SJCRH30 (cell line): ENCODE measurements around the gene ZG16. TPM values are rescaled to one million over a fixed set of nuclear protein-coding genes. Genes with fewer than 3 reads are reported as not detected.
A peak's percentile ranks its signal among the peaks of the same experiment; 100 is the strongest.
"Not testable (repeated sequence)": the region's sequence is repeated elsewhere in the genome, so short reads cannot be mapped to it uniquely, and the experiment has no call there.

Experiments used
- DNase-seq, 2 experiments: peaks; one replicate each; pipeline ENCODE4 v3.0.0-alpha.2; 2015 to 2020
- H3K27ac ChIP-seq: fragments of 250-450 bp; sonication (Bioruptor Pico); 2 replicates; pipeline ENCODE4 v1.5.1; 2020; ENCODE audit warnings: mild to moderate bottlenecking, moderate library complexity
- H3K27me3 ChIP-seq: fragments of 250-450 bp; sonication (Bioruptor Pico); 2 replicates; pipeline ENCODE4 v1.5.1; 2020; ENCODE audit warnings: mild to moderate bottlenecking, moderate library complexity
- H3K36me3 ChIP-seq: fragments of 250-450 bp; sonication (Bioruptor Pico); 2 replicates; pipeline ENCODE4 v1.5.1; 2020; ENCODE audit warnings: mild to moderate bottlenecking, moderate library complexity
- H3K4me1 ChIP-seq: fragments of 250-450 bp; sonication (Bioruptor Pico); 2 replicates; pipeline ENCODE4 v1.5.1; 2020; ENCODE audit warnings: mild to moderate bottlenecking, moderate library complexity
- H3K4me3 ChIP-seq: fragments of 250-450 bp; sonication (Bioruptor Pico); 2 replicates; pipeline ENCODE4 v1.5.1; 2020; ENCODE audit warnings: mild to moderate bottlenecking, moderate library complexity
- H3K9me3 ChIP-seq: fragments of 250-450 bp; sonication (Bioruptor Pico); replicated peaks from 2 replicates; pipeline ENCODE4 v1.5.1; 2020; ENCODE audit warnings: mild to moderate bottlenecking, moderate library complexity
- total RNA-seq: library from RNA; depleted of rRNA; stranded (reverse); fragments of >200 nt; shearing (Covaris generic); gene quantifications from 2 replicates; pipeline ENCODE4 v1.2.3, GENCODE V29; 2014

ZG16 gene
- total RNA-seq, 1 experiment from 2014 or later = not detected

DNA sequence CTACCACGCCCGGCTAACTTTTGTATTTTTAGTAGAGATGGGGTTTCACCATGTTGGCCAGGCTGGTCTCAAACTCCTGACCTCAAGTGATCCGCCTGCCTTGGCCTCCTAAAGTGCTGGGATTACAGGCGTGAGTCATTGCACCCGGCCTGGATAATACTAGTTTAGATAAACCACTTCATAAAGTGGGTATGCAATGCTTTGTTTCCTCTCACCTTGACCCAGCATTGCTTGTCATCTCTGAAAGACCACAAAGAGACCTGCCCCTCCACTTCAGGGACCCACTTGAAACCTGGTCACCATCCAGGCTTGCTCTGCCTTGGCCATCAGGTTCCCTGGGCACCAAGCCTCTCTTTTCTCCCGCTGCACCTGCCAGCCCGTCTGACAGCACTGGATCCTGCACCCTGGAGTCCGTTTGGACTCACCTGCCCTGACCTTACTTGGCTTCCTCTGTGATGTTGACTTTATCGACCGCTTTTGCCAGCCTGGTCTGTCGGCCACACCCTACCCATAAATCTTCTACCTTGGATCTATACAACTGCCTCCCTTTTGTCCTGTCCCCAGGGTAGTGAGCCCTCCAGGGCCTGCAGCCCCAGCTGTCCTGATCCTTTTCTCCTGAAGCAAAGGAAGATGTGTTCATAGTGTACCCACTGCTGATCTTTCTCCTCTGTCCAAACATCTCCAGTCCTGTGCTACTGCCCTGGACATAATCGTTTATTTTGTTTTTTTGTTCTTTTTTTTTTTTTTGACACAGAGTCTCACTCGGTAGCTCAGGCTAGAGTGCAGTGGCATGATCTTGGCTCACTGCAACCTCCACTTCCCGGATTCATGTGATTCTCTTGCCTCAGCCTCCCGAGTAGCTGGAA, 12.7 kb upstream of the ZG16 start:
- Histone ChIP-seq H3K4me3 (no peak overlapping the region), H3K27ac (no peak overlapping the region), H3K9me3 (no peaks in the 10 kb centered on the region), H3K4me1 (no peaks in the 10 kb centered on the region), H3K27me3 (no peaks in the 10 kb centered on the region), H3K36me3 (no peaks in the 10 kb centered on the region)
- no peak for DNase-seq

GRCh38 chr16:29766571-29766970, 11.5 kb upstream of the ZG16 start:
- Histone ChIP-seq H3K36me3 (no peaks in the 10 kb centered on the region), H3K27ac (no peak overlapping the region), H3K4me1 (no peaks in the 10 kb centered on the region), H3K27me3 (no peaks in the 10 kb centered on the region), H3K9me3 (no peaks in the 10 kb centered on the region), H3K4me3 (no peak overlapping the region)
- DNase-seq = no peak

GRCh38 chr16:29767062-29767461, 11.0 kb upstream of the ZG16 start:
- DNase-seq = no peak
- Histone ChIP-seq H3K36me3 (no peaks in the 10 kb centered on the region), H3K27me3 (no peaks in the 10 kb centered on the region), H3K4me1 (no peaks in the 10 kb centered on the region), H3K27ac (no peak overlapping the region), H3K9me3 (no peaks in the 10 kb centered on the region), H3K4me3 (no peak overlapping the region)

- Histone ChIP-seq H3K4me3 (no peak overlapping the region), H3K4me1 (no peaks in the 10 kb centered on the region), H3K36me3 (no peaks in the 10 kb centered on the region), H3K27ac (no peak overlapping the region), H3K27me3 (no peaks in the 10 kb centered on the region), H3K9me3 (no peaks in the 10 kb centered on the region)
- DNase-seq = no peak
Measured at GRCh38 chr16:29769507-29769906, 8.5 kb upstream of the ZG16 start.

GRCh38 chr16:29770250-29770929, 7.7 kb upstream of the ZG16 start:
- no peaks in the 10 kb centered on the region for H3K9me3 ChIP-seq
- H3K27me3 ChIP-seq = no peaks in the 10 kb centered on the region

GRCh38 chr16:29772330-29772729, 5.7 kb upstream of the ZG16 start:
- H3K36me3 ChIP-seq, H3K4me1 ChIP-seq, H3K9me3 ChIP-seq, DNase-seq, H3K27me3 ChIP-seq, H3K27ac ChIP-seq, H3K4me3 ChIP-seq: not testable (repeated sequence)

More at GRCh38 chr16:29770250-29770929, 7.7 kb upstream of the ZG16 start:
- Histone ChIP-seq H3K4me3 (no peak overlapping the region), H3K36me3 (no peaks in the 10 kb centered on the region), H3K4me1 (no peaks in the 10 kb centered on the region), H3K27ac (no peak overlapping the region)
- no peak for DNase-seq

GRCh38 chr16:29774730-29775129, 3.3 kb upstream of the ZG16 start:
- no peak for DNase-seq
- Histone ChIP-seq H3K36me3 (no peaks in the 10 kb centered on the region), H3K4me1 (peaks cover 7% of the 10 kb centered on the region; the same call in 1 of the 2 replicates), H3K27me3 (no peaks in the 10 kb centered on the region), H3K4me3 (no peak overlapping the region), H3K27ac (no peak overlapping the region), H3K9me3 (no peaks in the 10 kb centered on the region)

DNA sequence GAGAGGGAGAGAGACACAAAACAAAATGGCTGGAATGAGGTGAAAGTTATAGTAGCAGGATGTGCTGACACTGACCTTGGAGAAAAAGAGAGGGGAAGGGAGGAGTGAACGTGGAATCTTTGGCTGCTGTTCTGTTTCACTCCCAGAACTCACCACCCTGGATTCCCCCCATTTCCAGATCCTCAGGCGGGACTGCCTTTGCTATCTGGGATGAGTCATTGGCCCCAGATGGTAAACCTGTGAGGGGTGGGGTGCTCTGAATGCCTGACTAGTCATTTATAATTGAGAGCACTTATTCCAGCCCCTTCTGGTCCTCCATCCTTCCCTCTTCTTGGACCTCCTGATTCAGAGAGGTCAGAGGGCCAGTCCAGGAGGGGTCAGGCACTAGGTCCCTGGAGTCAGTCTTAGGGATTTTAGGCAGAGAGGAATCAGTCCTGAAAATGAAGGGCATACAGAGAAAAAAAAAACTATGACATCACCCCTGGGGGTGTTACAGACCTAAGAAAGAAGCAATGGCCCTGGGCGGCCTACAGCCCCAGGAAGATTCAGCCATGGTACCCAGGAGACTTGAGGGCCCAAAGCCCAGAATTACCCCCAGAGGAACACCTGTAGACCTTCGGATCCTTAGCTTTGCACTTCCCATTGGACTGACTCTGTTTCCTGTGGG, 2.2 kb upstream of the ZG16 start:
- DNase-seq = no peak
- no peaks in the 10 kb centered on the region for H3K9me3 ChIP-seq
- no peaks in the 10 kb centered on the region for H3K36me3 ChIP-seq
- H3K27me3 ChIP-seq = no peaks in the 10 kb centered on the region
- H3K4me3 ChIP-seq = no peak overlapping the region
- H3K27ac ChIP-seq = no peak overlapping the region
- H3K4me1 ChIP-seq = peaks cover 9% of the 10 kb centered on the region; the same call in 1 of the 2 replicates

GRCh38 chr16:29779474-29779873, 1.4 kb downstream of the ZG16 start:
- Histone ChIP-seq H3K4me3 (no peak overlapping the region), H3K4me1 (peaks cover 9% of the 10 kb centered on the region; the same call in 1 of the 2 replicates), H3K27ac (no peak overlapping the region), H3K36me3 (no peaks in the 10 kb centered on the region), H3K27me3 (no peaks in the 10 kb centered on the region), H3K9me3 (no peaks in the 10 kb centered on the region)
- DNase-seq = peak; percentile 29 to 61

DNA sequence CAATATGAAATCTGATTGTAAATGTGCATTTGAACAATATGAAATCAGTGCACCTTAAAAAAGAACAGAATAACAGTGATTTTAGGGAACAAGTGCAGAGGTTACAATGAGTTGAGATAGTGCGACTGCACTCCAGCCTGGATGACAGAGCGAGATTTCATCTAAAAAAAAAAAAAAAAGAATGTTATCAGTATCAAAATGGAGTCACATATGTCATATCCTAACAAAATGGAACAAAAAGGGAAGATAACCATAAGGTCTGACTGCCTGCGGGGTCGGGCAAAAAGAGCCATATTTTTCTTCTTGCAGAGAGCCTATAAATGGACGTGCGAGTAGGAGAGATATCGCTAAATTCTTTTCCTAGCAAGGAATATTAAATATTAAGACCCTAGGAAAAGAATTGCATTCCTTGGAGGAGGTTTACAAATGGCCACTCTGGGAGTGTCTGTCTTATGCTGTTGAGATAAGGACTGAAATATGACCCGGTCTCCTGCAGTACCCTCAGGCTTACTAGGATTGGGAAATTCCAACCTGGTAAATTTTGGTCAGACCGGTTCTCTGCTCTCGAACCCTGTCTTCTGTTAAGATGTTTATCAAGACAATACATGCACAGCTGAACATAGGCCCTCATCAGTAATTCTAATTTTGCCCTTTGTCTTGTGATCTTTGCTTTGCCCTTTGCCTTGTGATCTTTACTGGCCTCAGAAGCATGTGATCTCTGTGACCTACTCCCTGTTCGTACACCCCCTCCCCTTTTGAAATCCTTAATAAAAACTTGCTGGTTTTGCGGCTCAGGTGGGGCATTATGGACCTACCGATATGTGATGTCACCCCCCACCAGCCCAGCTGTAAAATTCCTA, 5.3 kb downstream of the ZG16 start:
- DNase-seq = not testable (repeated sequence)

DNA sequence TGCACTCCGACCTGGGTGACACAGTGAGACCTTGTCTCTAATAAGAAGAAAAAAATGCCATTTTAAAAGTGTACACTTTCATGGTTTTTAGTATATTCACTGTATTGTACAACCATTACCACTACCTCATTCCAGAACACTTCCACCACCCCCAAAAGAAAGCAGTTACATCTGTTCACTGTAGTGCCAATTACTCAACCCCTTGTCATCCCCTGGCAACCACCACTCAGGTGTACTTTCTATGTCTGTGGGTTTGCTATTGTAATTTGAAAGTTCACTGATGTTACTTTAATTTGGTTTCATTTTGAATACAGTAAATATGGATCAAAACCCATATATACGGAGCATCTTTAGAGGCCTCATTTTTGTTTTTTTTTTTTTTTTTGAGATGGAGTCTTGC, 6.1 kb downstream of the ZG16 start:
- Histone ChIP-seq H3K27ac (no peak overlapping the region), H3K27me3 (no peaks in the 10 kb centered on the region), H3K36me3 (no peaks in the 10 kb centered on the region), H3K4me3 (no peak overlapping the region), H3K4me1 (peaks cover 8% of the 10 kb centered on the region; the same call in 1 of the 2 replicates), H3K9me3 (no peaks in the 10 kb centered on the region)
- no peak for DNase-seq

More for the DNA sequence above, 5.3 kb downstream of the ZG16 start:
- H3K9me3 ChIP-seq, H3K4me3 ChIP-seq, H3K27me3 ChIP-seq, H3K36me3 ChIP-seq, H3K27ac ChIP-seq, H3K4me1 ChIP-seq: not testable (repeated sequence)

DNA sequence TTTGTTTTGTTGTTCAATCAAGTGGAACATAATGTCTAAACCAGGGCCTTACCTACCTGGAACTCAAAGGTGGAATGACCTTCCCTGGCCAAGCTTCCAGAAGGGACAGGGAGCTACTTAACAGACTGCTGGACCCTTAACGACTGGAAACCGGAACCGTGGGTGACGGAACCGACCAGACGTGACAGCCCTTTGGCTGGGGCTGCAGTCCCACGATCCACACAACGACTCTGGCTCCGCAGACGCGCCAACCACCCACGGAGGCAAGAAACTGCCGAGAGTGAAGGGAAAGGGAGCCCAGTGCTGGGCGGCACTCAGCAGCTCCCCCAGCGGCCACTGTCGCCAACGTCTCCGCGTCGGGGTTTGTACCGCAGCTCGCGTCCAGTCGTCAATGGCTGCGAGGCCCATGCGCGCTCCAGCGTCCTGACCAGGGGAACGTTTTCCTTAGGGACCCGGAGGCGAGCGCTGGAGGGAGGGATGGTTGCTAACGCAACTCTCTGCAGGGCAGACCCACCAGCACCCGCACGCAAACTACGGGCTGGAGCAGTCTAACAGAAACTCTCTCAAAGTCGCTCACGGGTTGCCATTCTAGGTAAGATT, 6.9 kb downstream of the ZG16 start:
- no peak overlapping the region for H3K27ac ChIP-seq
- no peaks in the 10 kb centered on the region for H3K4me1 ChIP-seq
- no peaks in the 10 kb centered on the region for H3K9me3 ChIP-seq
- no peaks in the 10 kb centered on the region for H3K27me3 ChIP-seq
- H3K36me3 ChIP-seq = no peaks in the 10 kb centered on the region
- no peak overlapping the region for H3K4me3 ChIP-seq
- DNase-seq = no peak

GRCh38 chr16:29787155-29787554, 9.1 kb downstream of the ZG16 start:
- H3K27ac ChIP-seq, DNase-seq, H3K4me1 ChIP-seq, H3K4me3 ChIP-seq, H3K36me3 ChIP-seq, H3K27me3 ChIP-seq, H3K9me3 ChIP-seq: not testable (repeated sequence)

DNA sequence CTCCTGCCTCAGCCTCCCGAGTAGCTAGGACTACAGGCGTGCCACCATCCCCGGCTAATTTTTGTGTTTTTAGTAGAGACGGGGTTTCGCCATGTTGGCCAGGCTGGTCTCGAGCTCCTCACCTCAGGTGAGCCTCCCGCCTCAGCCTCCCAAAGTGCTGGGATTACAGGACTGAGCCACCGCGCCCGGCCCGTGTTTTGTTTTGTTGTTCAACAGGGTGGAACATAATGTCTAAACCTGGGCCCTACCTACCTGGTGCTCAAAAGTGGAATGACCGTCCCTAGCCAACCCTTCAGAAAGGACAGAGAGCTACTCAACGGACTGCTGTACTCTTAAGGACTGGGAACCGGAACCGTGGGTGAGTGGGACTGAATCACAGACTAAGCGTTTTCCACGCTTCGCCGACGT, 11.7 kb downstream of the ZG16 start:
- no peaks in the 10 kb centered on the region for H3K27me3 ChIP-seq
- peak overlapping the region; percentile 84 for H3K4me3 ChIP-seq
- no peaks in the 10 kb centered on the region for H3K4me1 ChIP-seq
- H3K36me3 ChIP-seq = peaks cover 14% of the 10 kb centered on the region; the same call in 1 of the 2 replicates
- no peak for DNase-seq
- H3K27ac ChIP-seq = peak overlapping the region; percentile 84
- no peaks in the 10 kb centered on the region for H3K9me3 ChIP-seq
